T-helper 9 cell (primary cell): Measurements from ENCODE around the gene MYO1E.
"Not testable (repeated sequence)": the region's sequence is repeated elsewhere in the genome, so short reads cannot be mapped to it uniquely, and the experiment has no call there.

Experiments
- DNase-seq: peaks from one replicate; pipeline ENCODE4 v3.0.0-alpha.2; 2020

The MYO1E gene

GRCh38 chr15:59186501-59186900 is 186.2 kb downstream of the MYO1E start:
- DNase-seq, result no peak

GRCh38 chr15:59185725-59186124 is 186.9 kb downstream of the MYO1E start:
- DNase-seq, result no peak

- DNase-seq, result no peak
Measured at GRCh38 chr15:59180945-59181600, 191.6 kb downstream of the MYO1E start.

GRCh38 chr15:59179717-59180116 is 193.0 kb downstream of the MYO1E start:
- no peak for DNase-seq

GRCh38 chr15:59178151-59178695 is 194.4 kb downstream of the MYO1E start:
- DNase-seq, result no peak

- DNase-seq, result no peak
Measured at GRCh38 chr15:59177317-59177660, 195.4 kb downstream of the MYO1E start.

GRCh38 chr15:59176653-59177316 is 195.9 kb downstream of the MYO1E start:
- no peak for DNase-seq

GRCh38 chr15:59174835-59175831 is 197.5 kb downstream of the MYO1E start:
- no peak for DNase-seq

- DNase-seq, result no peak
Measured at GRCh38 chr15:59174151-59174834, 198.4 kb downstream of the MYO1E start.

GRCh38 chr15:59173194-59173593 is 199.5 kb downstream of the MYO1E start:
- no peak for DNase-seq

GRCh38 chr15:59172289-59172901 is 200.3 kb downstream of the MYO1E start:
- no peak for DNase-seq

GRCh38 chr15:59171067-59171397 is 201.6 kb downstream of the MYO1E start:
- DNase-seq, result no peak

- DNase-seq, result no peak
Measured at GRCh38 chr15:59170295-59171066, 202.2 kb downstream of the MYO1E start.

- no peak for DNase-seq
Measured at GRCh38 chr15:59169251-59169708, 203.4 kb downstream of the MYO1E start.

- DNase-seq, result no peak
Measured at GRCh38 chr15:59168536-59168935, 204.1 kb downstream of the MYO1E start.

GRCh38 chr15:59166601-59167265 is 205.9 kb downstream of the MYO1E start:
- DNase-seq, result no peak

GRCh38 chr15:59166166-59166565 is 206.5 kb downstream of the MYO1E start:
- DNase-seq, result no peak

GRCh38 chr15:59165726-59166125 is 206.9 kb downstream of the MYO1E start:
- no peak for DNase-seq

- DNase-seq, result not testable (repeated sequence)
Measured at GRCh38 chr15:59162080-59162479, 210.6 kb downstream of the MYO1E start.

- DNase-seq, result no peak
Measured at GRCh38 chr15:59160880-59161593, 211.6 kb downstream of the MYO1E start.
